ENCODE measurements around the gene TMEM245. TPM values are rescaled to one million over a fixed set of nuclear protein-coding genes. Genes with fewer than 3 reads are reported as not detected.

TMEM245 gene
- polyA plus RNA-seq, 2 of the 4 experiments (the other 2 are of a cell fraction) = 44.9 to 88.9 TPM

DNA sequence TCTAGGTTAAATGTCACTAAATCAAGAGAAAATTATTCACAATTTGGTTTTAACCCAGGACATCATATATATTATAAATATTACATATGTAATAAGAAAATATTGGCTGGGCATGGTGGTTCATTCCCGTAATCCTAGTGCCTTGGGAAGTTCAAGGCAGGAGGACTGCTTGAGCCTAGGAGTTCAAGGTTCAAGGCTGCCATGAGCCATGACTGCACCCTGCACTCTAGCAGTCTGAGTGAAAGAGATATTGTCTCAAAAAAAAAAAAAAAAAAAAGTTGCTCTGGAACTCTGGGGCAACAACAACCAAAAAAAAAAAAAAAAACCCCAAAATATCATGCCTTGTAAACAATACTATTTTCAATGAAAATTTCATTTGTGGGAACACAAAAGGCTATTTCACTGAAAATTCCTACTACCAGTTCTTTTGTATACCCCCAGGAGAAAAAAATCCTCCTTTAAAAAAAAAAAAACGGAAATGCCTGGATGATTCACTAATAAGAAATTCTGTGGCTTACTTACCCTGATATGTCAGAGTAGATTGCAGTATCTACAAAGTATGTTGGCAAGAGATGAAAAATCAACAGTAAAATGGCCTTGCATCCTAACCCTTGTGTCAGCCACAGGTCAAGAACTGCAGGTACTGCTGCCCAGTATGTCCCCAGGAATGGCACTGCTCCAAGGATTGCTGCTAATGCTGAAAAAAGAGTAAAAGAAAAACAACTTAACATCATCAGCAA, 83.9 kb downstream of the TMEM245 start (continued):
- TF ChIP-seq, protein P1, sequence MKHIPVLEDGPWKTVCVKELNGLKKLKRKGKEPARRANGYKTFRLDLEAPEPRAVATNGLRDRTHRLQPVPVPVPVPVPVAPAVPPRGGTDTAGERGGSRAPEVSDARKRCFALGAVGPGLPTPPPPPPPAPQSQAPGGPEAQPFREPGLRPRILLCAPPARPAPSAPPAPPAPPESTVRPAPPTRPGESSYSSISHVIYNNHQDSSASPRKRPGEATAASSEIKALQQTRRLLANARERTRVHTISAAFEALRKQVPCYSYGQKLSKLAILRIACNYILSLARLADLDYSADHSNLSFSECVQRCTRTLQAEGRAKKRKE (CRISPR knock-in tag; IDR thresholded peaks at IDR 0.05; ENCODE audit: low read depth) = no peak
- TF ChIP-seq KDM1A (IDR thresholded peaks at IDR 0.05; ENCODE audit: low read depth) (no peak), SREBF2 (IDR thresholded peaks at IDR 0.05) (no peak), JUNB (IDR thresholded peaks at IDR 0.05) (peak; percentile 95), MYC (IDR thresholded peaks at IDR 0.05; ENCODE audit: borderline replicate concordance, low read length) (no peak), CBX8 (IDR thresholded peaks at IDR 0.05) (no peak), FOXS1 (CRISPR knock-in tag; IDR thresholded peaks at IDR 0.05) (no peak), POLR2AphosphoS2 (conservative IDR thresholded peaks at IDR 0.05; ENCODE audit: low read length) (no peak), GATA3 (IDR thresholded peaks at IDR 0.05; ENCODE audit: borderline replicate concordance) (peak; percentile 95), PHF8 (IDR thresholded peaks at IDR 0.05; ENCODE audit: borderline replicate concordance, low read depth) (no peak), EP300 (IDR thresholded peaks at IDR 0.05) (peak; percentile 83 to 87; a peak in 4 of 5 replicates), ZC3H11A (IDR thresholded peaks at IDR 0.05) (no peak), EHF (CRISPR knock-in tag; IDR thresholded peaks at IDR 0.05) (no peak), NPAS2 (CRISPR knock-in tag; IDR thresholded peaks at IDR 0.05; ENCODE audit: borderline replicate concordance) (no peak), RFX5 (IDR thresholded peaks at IDR 0.05) (no peak), NFE2L2 (conservative IDR thresholded peaks at IDR 0.05; ENCODE audit: low read length) (no peak), BHLHE40 (IDR thresholded peaks at IDR 0.05; ENCODE audit: low read depth, low read length) (no peak), FOSL2 (IDR thresholded peaks at IDR 0.05) (peak; percentile 91), FOSL2 (CRISPR knock-in tag; IDR thresholded peaks at IDR 0.05) (peak; percentile 88), KDM5A (IDR thresholded peaks at IDR 0.05) (no peak), SMC3 (IDR thresholded peaks at IDR 0.05) (no peak), TFCP2L1 (CRISPR knock-in tag; IDR thresholded peaks at IDR 0.05) (no peak), RAD21 (conservative IDR thresholded peaks at IDR 0.05 in 1 of 2, IDR thresholded peaks at IDR 0.05 in 1 of 2) (peak in 1 of 2 experiments; percentile 2; a peak in 1 of 5 replicates), MAZ (IDR thresholded peaks at IDR 0.05; ENCODE audit: borderline replicate concordance, low read depth, low read length) (no peak), RCOR1 (IDR thresholded peaks at IDR 0.05; ENCODE audit: low read depth, low read length) (no peak), HOXB13 (CRISPR knock-in tag; IDR thresholded peaks at IDR 0.05; ENCODE audit: low read depth) (no peak), CEBPB (IDR thresholded peaks at IDR 0.05) (peak; percentile 65 to 87; a peak in 3 of 4 replicates), CHD4 (IDR thresholded peaks at IDR 0.05; ENCODE audit: borderline replicate concordance) (no peak), HEYL (CRISPR knock-in tag; IDR thresholded peaks at IDR 0.05) (no peak), CHD2 (IDR thresholded peaks at IDR 0.05; ENCODE audit: low read length, partially characterized antibody) (no peak), RARB (CRISPR knock-in tag; IDR thresholded peaks at IDR 0.05) (no peak), ESRRA (IDR thresholded peaks at IDR 0.05; ENCODE audit: borderline replicate concordance, low read length) (no peak), HDAC2 (IDR thresholded peaks at IDR 0.05) (no peak), HOXA7 (CRISPR knock-in tag; IDR thresholded peaks at IDR 0.05) (no peak), ZSCAN20 (CRISPR knock-in tag; IDR thresholded peaks at IDR 0.05) (no peak)
- TF ChIP-seq, protein P2, sequence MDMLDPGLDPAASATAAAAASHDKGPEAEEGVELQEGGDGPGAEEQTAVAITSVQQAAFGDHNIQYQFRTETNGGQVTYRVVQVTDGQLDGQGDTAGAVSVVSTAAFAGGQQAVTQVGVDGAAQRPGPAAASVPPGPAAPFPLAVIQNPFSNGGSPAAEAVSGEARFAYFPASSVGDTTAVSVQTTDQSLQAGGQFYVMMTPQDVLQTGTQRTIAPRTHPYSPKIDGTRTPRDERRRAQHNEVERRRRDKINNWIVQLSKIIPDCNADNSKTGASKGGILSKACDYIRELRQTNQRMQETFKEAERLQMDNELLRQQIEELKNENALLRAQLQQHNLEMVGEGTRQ (IDR thresholded peaks at IDR 0.05) = no peak
- TF ChIP-seq, protein P3, sequence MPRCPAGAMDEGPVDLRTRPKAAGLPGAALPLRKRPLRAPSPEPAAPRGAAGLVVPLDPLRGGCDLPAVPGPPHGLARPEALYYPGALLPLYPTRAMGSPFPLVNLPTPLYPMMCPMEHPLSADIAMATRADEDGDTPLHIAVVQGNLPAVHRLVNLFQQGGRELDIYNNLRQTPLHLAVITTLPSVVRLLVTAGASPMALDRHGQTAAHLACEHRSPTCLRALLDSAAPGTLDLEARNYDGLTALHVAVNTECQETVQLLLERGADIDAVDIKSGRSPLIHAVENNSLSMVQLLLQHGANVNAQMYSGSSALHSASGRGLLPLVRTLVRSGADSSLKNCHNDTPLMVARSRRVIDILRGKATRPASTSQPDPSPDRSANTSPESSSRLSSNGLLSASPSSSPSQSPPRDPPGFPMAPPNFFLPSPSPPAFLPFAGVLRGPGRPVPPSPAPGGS (IDR thresholded peaks at IDR 0.05) = peak; percentile 86; the same call in 1 of the 3 replicates
- TF ChIP-seq, protein P4, sequence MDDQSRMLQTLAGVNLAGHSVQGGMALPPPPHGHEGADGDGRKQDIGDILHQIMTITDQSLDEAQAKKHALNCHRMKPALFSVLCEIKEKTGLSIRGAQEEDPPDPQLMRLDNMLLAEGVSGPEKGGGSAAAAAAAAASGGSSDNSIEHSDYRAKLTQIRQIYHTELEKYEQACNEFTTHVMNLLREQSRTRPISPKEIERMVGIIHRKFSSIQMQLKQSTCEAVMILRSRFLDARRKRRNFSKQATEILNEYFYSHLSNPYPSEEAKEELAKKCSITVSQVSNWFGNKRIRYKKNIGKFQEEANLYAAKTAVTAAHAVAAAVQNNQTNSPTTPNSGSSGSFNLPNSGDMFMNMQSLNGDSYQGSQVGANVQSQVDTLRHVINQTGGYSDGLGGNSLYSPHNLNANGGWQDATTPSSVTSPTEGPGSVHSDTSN (IDR thresholded peaks at IDR 0.05) = 0 out of 2 replicates have a peak, but pooled peaks have one; percentile 40
- TF ChIP-seq, protein P5, sequence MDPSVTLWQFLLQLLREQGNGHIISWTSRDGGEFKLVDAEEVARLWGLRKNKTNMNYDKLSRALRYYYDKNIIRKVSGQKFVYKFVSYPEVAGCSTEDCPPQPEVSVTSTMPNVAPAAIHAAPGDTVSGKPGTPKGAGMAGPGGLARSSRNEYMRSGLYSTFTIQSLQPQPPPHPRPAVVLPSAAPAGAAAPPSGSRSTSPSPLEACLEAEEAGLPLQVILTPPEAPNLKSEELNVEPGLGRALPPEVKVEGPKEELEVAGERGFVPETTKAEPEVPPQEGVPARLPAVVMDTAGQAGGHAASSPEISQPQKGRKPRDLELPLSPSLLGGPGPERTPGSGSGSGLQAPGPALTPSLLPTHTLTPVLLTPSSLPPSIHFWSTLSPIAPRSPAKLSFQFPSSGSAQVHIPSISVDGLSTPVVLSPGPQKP (IDR thresholded peaks at IDR 0.05; ENCODE audit: low read depth, low read length) = no peak
- TF ChIP-seq, protein P6, sequence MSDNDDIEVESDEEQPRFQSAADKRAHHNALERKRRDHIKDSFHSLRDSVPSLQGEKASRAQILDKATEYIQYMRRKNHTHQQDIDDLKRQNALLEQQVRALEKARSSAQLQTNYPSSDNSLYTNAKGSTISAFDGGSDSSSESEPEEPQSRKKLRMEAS (IDR thresholded peaks at IDR 0.05) = peak; percentile 63
